ENCODE results near the gene SORCS3. TPM values are rescaled to one million over a fixed set of nuclear protein-coding genes. Genes with fewer than 3 reads are reported as not detected.

Gene SORCS3
- total and polyA plus RNA-seq, 10 of the 15 experiments (the other 5 are each of a cell fraction or from before 2014, with no cell fraction given) = 0.01 to 0.04 (median 0.02) TPM; not detected in 7

GRCh38 chr10:105070952-105071351, 429.9 kb downstream of the SORCS3 start:
- Histone ChIP-seq H3K4me2 (ENCODE audit: control insufficient read depth, insufficient read depth) (no peak overlapping the region), H3K4me1 (ENCODE audit: control insufficient read depth, insufficient read depth, low read length) (no peaks in the 10 kb centered on the region), H3K4me3 (no peak overlapping the region), H3K9ac (ENCODE audit: control insufficient read depth, insufficient read depth, low read length) (no peak overlapping the region), H2AFZ (ENCODE audit: control insufficient read depth, low read depth, low read length) (no peak overlapping the region), H3K36me3 (ENCODE audit: control insufficient read depth in 2 of 2, insufficient read depth in 2 of 2, low read length in 1 of 2) (no peaks in the 10 kb centered on the region), H3K79me2 (ENCODE audit: control insufficient read depth, insufficient read depth, low read length) (no peaks in the 10 kb centered on the region), H4K20me1 (ENCODE audit: control insufficient read depth, insufficient read depth) (no peaks in the 10 kb centered on the region), H3K27ac (ENCODE audit: control insufficient read depth, insufficient read depth) (no peak overlapping the region), H3K9me3 (replicated peaks; ENCODE audit: control insufficient read depth, insufficient read depth, low read length) (no peaks in the 10 kb centered on the region), H3K27me3 (replicated peaks in 1 of 2; ENCODE audit: control insufficient read depth in 2 of 2, insufficient read depth in 2 of 2, low read length in 1 of 2) (no peaks in the 10 kb centered on the region)
- DNase-seq (ENCODE audit: low read depth, low spot score) = no peak
- ATAC-seq = no peak
- RAD21 ChIA-PET (ENCODE audit: unreplicated experiment) = no interaction called here
- in situ Hi-C loops (cut with MboI) (no loop called here), intact Hi-C loops (cut with micrococcal nuclease; ENCODE audit: unreplicated experiment) (no loop called here)
- 10% methylated on average over 1 of the region's 1 CpG for WGBS (ENCODE audit: insufficient coverage, insufficient replicate concordance, low lambda C conversion rate, missing lambda C conversion rate)
- SMC1A ChIA-PET (ENCODE audit: uncharacterized antibody, unreplicated experiment) = no interaction called here
- CTCF ChIA-PET = no interaction called here
- FAIRE-seq = no peak
- POLR2A ChIA-PET = no interaction called here
- no TSS peak for BruUV-seq (replicated peaks)
- no peak for TF ChIP-seq FOXM1 (IDR thresholded peaks at IDR 0.05; ENCODE audit: low read depth, low read length)
- no peak for TF ChIP-seq FOXK2 (IDR thresholded peaks at IDR 0.05)
- no peak for TF ChIP-seq STAT1 (conservative IDR thresholded peaks at IDR 0.05)
- TF ChIP-seq IKZF1 (conservative IDR thresholded peaks at IDR 0.05) = no peak
- no peak for TF ChIP-seq SMAD1 (IDR thresholded peaks at IDR 0.05; ENCODE audit: low read depth, partially characterized antibody)
- TF ChIP-seq WRNIP1 (IDR thresholded peaks at IDR 0.05; ENCODE audit: borderline replicate concordance, low read depth, low read length) = no peak
- TF ChIP-seq SREBF1 (IDR thresholded peaks at IDR 0.05; ENCODE audit: low read length) = no peak
- no peak for TF ChIP-seq HSF1 (IDR thresholded peaks at IDR 0.05; ENCODE audit: low read depth, low read length)
- no peak for TF ChIP-seq SIX5 (IDR thresholded peaks at IDR 0.05; ENCODE audit: low read depth, low read length, severe bottlenecking)
- TF ChIP-seq REST (IDR thresholded peaks at IDR 0.05; ENCODE audit: low read depth, low read length) = no peak
- TF ChIP-seq E2F4 (IDR thresholded peaks at IDR 0.05; ENCODE audit: low read depth, low read length) = no peak
- TF ChIP-seq ZBTB33 (IDR thresholded peaks at IDR 0.05) = no peak
- TF ChIP-seq TCF3 (IDR thresholded peaks at IDR 0.05; ENCODE audit: borderline replicate concordance, insufficient read depth, low read depth, low read length) = no peak
- TF ChIP-seq ZZZ3 (IDR thresholded peaks at IDR 0.05; ENCODE audit: control insufficient read depth, insufficient read length, low read depth) = no peak
- TF ChIP-seq JUND (IDR thresholded peaks at IDR 0.05; ENCODE audit: low read depth, low read length) = no peak
- no peak for TF ChIP-seq PKNOX1 (IDR thresholded peaks at IDR 0.05)
- TF ChIP-seq KAT2A (conservative IDR thresholded peaks at IDR 0.05; ENCODE audit: control insufficient read depth, low read depth, low read length) = no peak

Data from GM12878 (cell line).